HT-29 (cell line): ENCODE measurements around the gene KLRG1. TPM values are rescaled to one million over a fixed set of nuclear protein-coding genes. Genes with fewer than 3 reads are reported as not detected.

Experiments
- DNase-seq: peaks from one replicate; pipeline ENCODE4 v3.0.0-alpha.2; 2015; ENCODE audit warnings: low spot score
- total RNA-seq: library from RNA; depleted of rRNA; stranded (reverse); fragments of >200 nt; shearing (Covaris generic); gene quantifications from 2 replicates; pipeline ENCODE4 v1.2.3, GENCODE V29; 2014

KLRG1 gene
- total RNA-seq, 1 experiment from 2014 or later, result not detected

DNA sequence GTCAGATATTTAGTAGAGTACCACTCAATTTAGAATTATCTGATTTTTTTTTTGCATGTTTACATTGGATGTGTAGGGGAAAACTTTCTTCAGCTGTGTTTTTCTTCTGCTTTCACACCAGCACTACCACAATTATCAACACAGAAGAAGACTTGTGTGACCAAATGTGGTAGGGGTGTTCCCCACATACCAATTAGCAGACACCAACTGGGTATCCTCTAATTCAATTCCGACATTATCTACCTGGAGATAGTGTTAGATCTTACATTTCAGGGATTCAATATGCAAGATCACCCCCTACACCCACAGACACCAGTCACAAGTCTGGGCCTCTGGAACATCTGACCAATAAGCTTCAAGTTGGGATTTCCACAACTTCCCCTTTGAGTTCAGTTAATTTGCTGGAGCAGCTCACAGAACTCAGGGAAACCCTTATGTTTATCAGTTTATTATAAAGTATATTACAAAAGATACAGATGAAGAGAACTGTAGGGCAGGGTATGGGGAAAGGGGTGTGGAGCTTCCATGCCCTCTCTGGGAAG lies 4.1 kb upstream of the KLRG1 start:
- no peak for DNase-seq

- no peak for DNase-seq
Observed at GRCh38 chr12:8987163-8987562, 2.2 kb upstream of the KLRG1 start.

DNA sequence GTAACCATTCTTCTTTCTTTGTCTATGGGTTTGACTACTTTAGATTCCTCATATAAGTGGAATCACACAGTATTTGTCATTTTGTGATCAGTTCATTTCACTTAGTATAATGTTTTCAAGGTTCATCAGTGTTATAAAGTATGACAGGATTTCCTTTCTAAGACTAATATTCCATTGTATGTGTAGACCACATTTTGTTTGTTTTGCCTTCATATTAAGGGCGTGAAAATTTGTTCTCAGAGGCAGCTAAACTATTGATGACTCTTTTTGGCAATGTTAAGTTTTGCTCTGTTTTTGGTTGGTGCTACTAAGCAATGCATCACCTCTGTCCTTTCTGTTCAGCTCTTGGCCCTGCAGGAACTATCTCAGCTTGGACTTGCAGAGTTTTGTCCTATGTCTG lies 1.7 kb upstream of the KLRG1 start:
- no peak for DNase-seq

- no peak for DNase-seq
Observed at GRCh38 chr12:8991371-8992345, 2.3 kb downstream of the KLRG1 start.

DNA sequence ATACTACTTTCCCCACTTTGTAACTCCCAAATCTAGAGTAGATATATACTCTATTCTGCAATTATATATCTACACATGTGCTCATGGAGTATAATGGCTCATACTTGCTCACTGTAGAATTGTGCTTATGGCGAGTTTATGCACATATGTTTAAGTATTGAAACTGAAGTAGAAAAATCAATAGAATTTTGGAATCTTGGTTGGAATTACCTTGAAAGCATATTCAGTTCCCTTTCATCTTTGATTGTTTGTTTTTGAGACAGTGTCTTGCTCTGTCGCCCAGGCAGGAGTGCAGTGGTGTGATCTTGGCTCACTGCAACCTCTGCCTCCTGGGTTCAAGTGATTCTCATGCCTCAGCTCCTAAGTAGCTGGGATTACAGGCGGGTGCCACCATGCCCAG lies 4.5 kb downstream of the KLRG1 start:
- DNase-seq, result no peak

DNA sequence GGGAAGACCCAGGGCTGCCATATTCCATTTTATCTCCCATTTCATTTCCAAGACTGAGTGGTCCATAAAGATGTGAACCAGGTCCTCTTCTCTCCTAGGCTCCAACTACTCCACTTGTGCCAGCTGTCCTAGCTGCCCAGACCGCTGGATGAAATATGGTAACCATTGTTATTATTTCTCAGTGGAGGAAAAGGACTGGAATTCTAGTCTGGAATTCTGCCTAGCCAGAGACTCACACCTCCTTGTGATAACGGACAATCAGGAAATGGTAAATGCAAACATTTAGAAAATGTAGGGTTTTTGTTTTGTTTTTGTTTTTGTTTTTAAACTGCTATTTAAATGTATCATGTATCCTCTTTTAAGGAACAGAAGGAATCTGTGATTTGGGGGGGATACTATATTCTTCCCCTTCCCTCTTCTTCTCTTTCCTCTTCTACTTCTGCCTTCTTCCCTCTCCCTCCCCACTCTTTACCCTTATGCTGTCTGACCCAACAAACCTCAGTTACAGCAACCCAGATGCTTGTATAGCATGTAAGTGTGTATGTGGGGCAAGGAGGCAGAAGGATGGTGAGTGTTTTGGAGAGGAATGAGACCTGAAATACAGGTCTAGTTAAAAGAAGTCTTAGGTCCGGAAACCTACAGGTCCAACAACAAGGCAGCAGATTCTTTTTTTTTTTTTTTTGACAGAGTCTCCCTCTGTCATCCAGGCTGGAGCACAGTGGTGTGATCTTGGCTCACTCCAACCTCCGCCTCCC lies 5.9 kb downstream of the KLRG1 start:
- DNase-seq, result no peak

DNA sequence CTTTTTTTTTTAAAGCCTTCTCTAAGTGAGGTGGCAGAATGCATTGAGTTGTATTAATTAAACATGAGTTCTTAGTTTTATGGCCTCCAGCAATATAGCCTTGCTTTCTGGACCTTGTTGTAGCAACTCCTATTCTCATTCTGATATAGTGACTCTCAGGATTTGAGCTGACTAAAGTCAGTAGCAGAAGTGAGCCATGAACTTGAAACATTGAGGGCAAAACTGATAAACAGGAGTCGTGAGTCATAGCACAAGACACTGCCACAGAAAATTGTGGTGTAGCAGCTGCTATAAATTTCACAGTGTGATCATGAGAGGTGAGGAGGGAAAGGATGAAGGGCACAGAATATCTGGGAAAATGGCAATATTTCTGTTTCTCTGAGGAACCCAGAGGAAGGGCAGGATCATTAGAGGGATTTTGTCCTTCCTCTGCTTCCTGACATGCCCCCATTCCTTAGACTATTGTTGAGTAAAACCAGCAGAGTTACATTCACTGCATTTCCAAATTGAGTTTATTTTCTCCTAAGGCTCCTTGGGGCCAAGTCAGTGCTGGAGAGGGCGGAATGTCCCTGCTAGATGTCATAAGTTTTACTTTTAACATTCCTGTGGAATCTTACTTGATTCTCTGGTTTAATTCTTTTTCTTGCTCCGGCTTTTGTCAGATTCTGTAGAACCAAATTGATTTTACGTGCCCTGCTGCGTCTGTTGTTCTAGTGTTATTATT lies 7.5 kb downstream of the KLRG1 start:
- no peak for DNase-seq

DNA sequence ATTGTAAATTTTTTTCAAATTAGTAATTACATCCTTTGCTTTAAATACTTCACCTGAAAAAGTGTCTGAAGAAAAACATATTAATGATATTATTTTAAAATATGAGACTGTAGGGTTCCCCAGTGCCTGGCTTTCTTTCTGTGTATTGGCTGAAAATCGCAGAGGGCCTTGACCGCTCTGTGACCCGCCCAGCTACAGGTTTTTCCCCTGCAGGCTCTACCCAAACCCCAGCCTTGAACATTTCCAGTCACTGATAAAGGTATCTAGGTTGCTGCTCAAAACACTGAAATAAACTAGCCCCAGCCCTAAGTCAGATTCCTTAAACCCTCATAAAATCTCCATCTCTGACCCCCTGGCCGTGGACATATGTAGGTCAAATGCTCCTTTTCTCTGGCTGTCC lies 11.9 kb downstream of the KLRG1 start:
- no peak for DNase-seq

GRCh38 chr12:9002335-9002734 lies 13.0 kb downstream of the KLRG1 start:
- DNase-seq, result no peak

- DNase-seq, result no peak
Observed at GRCh38 chr12:9022592-9022991, 33.2 kb downstream of the KLRG1 start.

GRCh38 chr12:9024512-9024911 lies 35.2 kb downstream of the KLRG1 start:
- DNase-seq, result no peak

- no peak for DNase-seq
Observed at GRCh38 chr12:9027161-9028059, 38.1 kb downstream of the KLRG1 start.

DNA sequence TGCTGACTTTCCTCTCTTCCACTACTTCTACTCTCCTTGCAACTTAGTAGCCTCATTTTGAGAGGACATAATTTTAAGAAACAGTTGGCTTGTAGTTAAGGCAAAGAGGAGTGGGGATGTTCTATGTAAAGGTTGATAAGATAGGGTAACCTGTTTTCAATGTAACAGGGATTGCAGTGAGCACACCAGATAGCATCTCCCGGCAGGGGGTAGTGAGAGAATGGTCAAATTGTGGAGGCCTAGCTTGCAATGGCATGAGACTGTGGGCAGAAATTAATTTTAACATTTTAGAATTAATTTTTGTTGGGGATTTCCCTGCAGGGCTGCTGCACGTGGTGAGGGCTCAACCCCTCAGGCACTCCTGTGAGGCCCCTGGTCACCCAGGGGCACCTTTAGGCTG lies 41.4 kb downstream of the KLRG1 start:
- no peak for DNase-seq

DNA sequence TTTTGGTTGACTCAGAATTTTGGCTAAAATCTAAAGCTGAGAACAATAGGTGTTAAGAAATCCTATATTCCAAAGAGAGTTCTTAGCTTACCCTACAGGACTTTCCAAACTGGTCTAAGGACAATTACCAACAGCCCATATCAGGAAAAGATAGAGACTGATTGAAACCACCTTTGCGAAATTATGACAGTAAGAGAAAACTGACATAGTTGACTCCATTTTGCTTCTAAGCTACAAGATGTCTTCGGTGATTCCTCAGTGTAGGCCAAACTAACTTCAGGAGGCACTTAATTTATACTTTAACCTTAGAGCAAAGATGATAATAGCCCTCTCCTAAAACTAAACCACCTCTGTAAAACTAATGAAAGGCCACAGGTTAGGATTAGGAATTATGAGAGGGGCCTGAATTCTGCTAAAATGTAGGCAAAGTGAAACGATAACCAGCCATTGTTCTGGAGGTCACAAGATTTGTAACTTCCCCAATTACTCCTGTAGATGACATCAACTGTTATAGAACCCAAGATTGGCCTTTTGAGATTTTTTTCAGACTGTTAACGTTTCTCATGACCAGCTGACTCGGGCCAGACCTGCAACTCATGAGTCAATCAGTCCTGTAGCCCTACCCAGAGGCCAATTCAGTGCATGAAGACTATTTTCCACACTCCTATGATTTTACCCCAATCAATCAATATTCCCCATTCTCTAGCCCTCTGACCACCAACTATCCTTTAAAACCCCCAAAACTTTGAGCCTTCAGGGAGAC lies 43.0 kb downstream of the KLRG1 start:
- DNase-seq, result no peak

GRCh38 chr12:9033265-9033887 lies 44.0 kb downstream of the KLRG1 start:
- no peak for DNase-seq

- no peak for DNase-seq
Observed at GRCh38 chr12:9034095-9034494, 44.7 kb downstream of the KLRG1 start.

GRCh38 chr12:9036227-9036626 lies 46.9 kb downstream of the KLRG1 start:
- DNase-seq, result no peak

- no peak for DNase-seq
Observed at GRCh38 chr12:9037431-9037830, 48.1 kb downstream of the KLRG1 start.

DNA sequence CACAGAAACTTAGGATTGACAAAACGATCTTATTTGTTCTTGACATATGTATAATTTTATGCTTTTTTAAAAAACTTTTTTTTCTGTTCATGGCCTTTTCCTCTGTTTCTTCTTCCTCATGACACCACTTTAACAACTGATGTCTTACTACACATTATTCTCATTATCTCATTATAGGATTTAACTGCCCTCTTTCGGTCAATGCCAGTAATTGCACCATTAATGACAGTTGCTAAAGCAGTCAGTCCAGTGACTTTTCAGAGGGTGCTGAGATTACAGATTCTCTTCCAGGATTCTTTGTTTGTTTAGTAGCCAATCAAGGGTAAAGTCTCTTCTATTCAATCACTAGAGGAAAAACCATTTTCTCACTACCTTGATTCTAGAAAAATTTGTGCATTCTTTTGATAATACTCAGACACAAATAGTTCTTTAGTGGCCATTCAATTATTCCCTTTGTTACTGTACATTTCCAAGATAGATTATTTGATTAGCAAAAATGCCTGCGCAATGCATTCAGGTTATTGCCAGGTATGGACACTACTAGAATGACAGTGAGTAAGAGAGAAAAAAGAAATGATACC lies 50.1 kb downstream of the KLRG1 start:
- peak; percentile 69 for DNase-seq
